K562 (cell line): ENCODE data around the gene DOK3. TPM values are rescaled to one million over a fixed set of nuclear protein-coding genes. Genes with fewer than 3 reads are reported as not detected.

Experiments
- BCL6 ChIP-seq: fragments of 250-450 bp; sonication (Bioruptor Pico); IDR thresholded peaks from 2 replicates; pipeline ENCODE4 v1.4.0; 2020
- BRD9 ChIP-seq: fragments of 450-650 bp; IDR thresholded peaks from 2 replicates; pipeline ENCODE4 v1.6.1; 2018; ENCODE audit warnings: low read depth; ENCODE audit not compliant: partially characterized antibody
- CCAR2 ChIP-seq: fragments of 200-400 bp; formaldehyde crosslinking; IDR thresholded peaks from 2 replicates; pipeline ENCODE4 v1.6.1; 2017; ENCODE audit warnings: mild to moderate bottlenecking, low read depth, low read length
- DNMT1 ChIP-seq: fragments of 450-650 bp; IDR thresholded peaks from 2 replicates; pipeline ENCODE4 v1.6.1; 2016; ENCODE audit warnings: antibody characterized with exemption, mild to moderate bottlenecking
- ERF ChIP-seq: fragments of 450-650 bp; formaldehyde crosslinking; IDR thresholded peaks from 2 replicates; pipeline ENCODE4 v1.4.0; 2020; ENCODE audit warnings: mild to moderate bottlenecking, mixed read lengths
- HMG20A ChIP-seq: fragments of 450-650 bp; formaldehyde crosslinking; conservative IDR thresholded peaks from 2 replicates; pipeline ENCODE4 v1.4.0; 2020; ENCODE audit warnings: mild to moderate bottlenecking, mixed read lengths
- HNRNPLL ChIP-seq: fragments of 200-400 bp; formaldehyde crosslinking; IDR thresholded peaks from 2 replicates; pipeline ENCODE4 v1.6.1; 2017; ENCODE audit warnings: low read length, low read depth, mild to moderate bottlenecking; ENCODE audit not compliant: poor library complexity, severe bottlenecking
- KDM4B ChIP-seq, 2 experiments: fragments of 450-650 bp in 1 of 2; sonication (generic) in 1 of 2; IDR thresholded peaks; 2 replicates each; pipeline ENCODE4 v1.6.1; 2016 to 2017; ENCODE audit warnings: borderline replicate concordance in 2 of 2, antibody characterized with exemption in 1 of 2, low read depth in 1 of 2, mild to moderate bottlenecking in 1 of 2
- KLF10 ChIP-seq: fragments of 250-450 bp; sonication (Bioruptor Pico); IDR thresholded peaks from 2 replicates; pipeline ENCODE4 v1.6.1; 2021; ENCODE audit warnings: matching md5 sums
- MCM3 ChIP-seq: fragments of 450-650 bp; IDR thresholded peaks from 2 replicates; pipeline ENCODE4 v1.6.1; 2016
- MIER1 ChIP-seq: fragments of 450-650 bp; IDR thresholded peaks from 2 replicates; pipeline ENCODE4 v1.6.1; 2016; ENCODE audit warnings: antibody characterized with exemption, mild to moderate bottlenecking, low read depth
- MTA2 ChIP-seq: fragments of 450-650 bp; IDR thresholded peaks from 2 replicates; pipeline ENCODE4 v1.6.1; 2016; ENCODE audit warnings: low read depth
- RBBP5 ChIP-seq: fragments of 200-600 bp; sonication (generic); IDR thresholded peaks from 2 replicates; pipeline ENCODE4 v1.6.1; 2012; ENCODE audit warnings: borderline replicate concordance, mild to moderate bottlenecking, low read length, control low read depth, inconsistent platforms; ENCODE audit not compliant: insufficient read depth, poor library complexity, severe bottlenecking
- RFX7 ChIP-seq: fragments of 250-450 bp; sonication (Bioruptor Pico); IDR thresholded peaks from 2 replicates; pipeline ENCODE4 v1.5.1; 2021; ENCODE audit warnings: mild to moderate bottlenecking
- SETDB1 ChIP-seq: IDR thresholded peaks from one replicate; pipeline ENCODE4 v1.6.1; 2012; ENCODE audit warnings: low read length, control low read depth, inconsistent platforms
- SP1 ChIP-seq: sonication (generic); formaldehyde crosslinking; IDR thresholded peaks from 2 replicates; pipeline ENCODE4 v1.8.1; 2022; ENCODE audit warnings: mild to moderate bottlenecking, missing genetic modification reagents
- ZKSCAN8 ChIP-seq: fragments of 200-800 bp; sonication (Bioruptor generic); IDR thresholded peaks from 2 replicates; pipeline ENCODE4 v1.6.1; 2016; ENCODE audit warnings: missing genetic modification characterization, missing compliant biosample characterization
- ZNF140 ChIP-seq: fragments of 250-450 bp; sonication (Bioruptor Pico); IDR thresholded peaks from 2 replicates; pipeline ENCODE4 v1.8.0; 2021; ENCODE audit warnings: moderate library complexity, mild to moderate bottlenecking, inconsistent platforms
- ZNF274 ChIP-seq: IDR thresholded peaks from 2 replicates; pipeline ENCODE4 v1.6.1; 2011; ENCODE audit warnings: low read depth, mild to moderate bottlenecking, low read length, moderate library complexity, borderline replicate concordance
- ZNF316 ChIP-seq: fragments of 450-650 bp; IDR thresholded peaks from 2 replicates; pipeline ENCODE4 v1.6.1; 2016
- ZNF586 ChIP-seq: fragments of 450-650 bp; formaldehyde crosslinking; conservative IDR thresholded peaks from 2 replicates; pipeline ENCODE4 v1.4.0; 2020; ENCODE audit warnings: mild to moderate bottlenecking, moderate library complexity
- ZNF717 ChIP-seq: fragments of 250-450 bp; sonication (Bioruptor Pico); IDR thresholded peaks from 2 replicates; pipeline ENCODE4 v1.5.0; 2021
- polyA plus RNA-seq, 8 experiments: library from polyadenylated mRNA; depleted of rRNA in 4 of 8; stranded (reverse) in 5 of 8; unstranded in 3 of 8; fragments of >200 nt; fragmentation: Nextera tagmentation in 2 of 8; fragmentation: Illumina TruSeq in 1 of 8; extraction: Ambion mirVana in 2 of 8; extraction: Trizol in 1 of 8; gene quantifications; 2 replicates each; pipeline versions ENCODE4 v1.2.1 to v1.2.3, GENCODE V29; 2011 to 2014; ENCODE audit warnings: inconsistent platforms in 1 of 8, missing spikeins in 1 of 8
- total RNA-seq, 7 experiments: library from RNA; depleted of rRNA in 6 of 7; stranded (reverse); fragments of >200 nt in 6 of 7; fragmentation: Illumina TruSeq in 2 of 7; extraction: Trizol in 2 of 7; gene quantifications; 2 replicates each; pipeline versions ENCODE4 v1.2.1 to v1.2.3, GENCODE V29; 2011 to 2021; ENCODE audit warnings: low replicate concordance in 1 of 7
- TF ChIP-seq, protein P1 (sequence below): IDR thresholded peaks from 2 replicates; pipeline ENCODE4 v1.6.1; 2012; ENCODE audit warnings: low read depth, low read length, improper control_type of control experiment, borderline replicate concordance
- TF ChIP-seq, protein P2 (sequence below): fragments of 250-450 bp; sonication (Bioruptor Pico); IDR thresholded peaks from 2 replicates; pipeline ENCODE4 v1.4.0; 2020; ENCODE audit warnings: mild to moderate bottlenecking, moderate library complexity

The DOK3 gene
- total and polyA plus RNA-seq, 9 of the 15 experiments (the other 6 are each of a cell fraction or from before 2014, with no cell fraction given): 1.3 to 23.0 (median 8.0) TPM

DNA sequence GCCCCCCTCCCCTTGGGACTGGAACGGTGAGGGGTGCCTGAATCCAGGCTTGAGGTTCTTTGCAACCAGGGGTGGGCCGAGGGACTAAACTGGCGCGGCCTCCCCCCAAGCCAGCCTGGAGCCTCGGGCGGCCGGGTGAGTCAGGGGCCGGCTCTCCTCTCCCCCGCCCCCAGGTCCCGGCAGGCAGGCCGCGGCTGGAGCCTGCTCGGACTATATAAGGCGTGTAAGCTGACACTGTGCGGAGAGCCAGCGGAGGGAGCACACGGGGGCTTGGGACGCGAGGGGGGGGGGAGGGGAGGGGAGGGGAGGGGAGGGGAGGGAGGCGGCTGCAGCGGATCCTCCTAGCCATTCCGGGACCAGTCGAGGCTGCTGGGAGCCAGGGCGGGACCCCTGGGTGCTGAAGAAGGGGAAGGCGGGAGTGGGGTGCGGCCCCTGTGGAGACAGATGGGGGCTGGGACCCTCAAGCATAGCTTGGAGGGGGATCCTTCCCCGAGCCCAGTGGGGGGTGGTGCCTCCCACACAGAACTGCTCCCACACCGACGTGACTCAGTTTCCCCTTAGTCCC lies 12.8 kb downstream of the DOK3 start (continued):
- TF ChIP-seq MIER1: no peak
- no peak for TF ChIP-seq SP1 (CRISPR knock-in tag)
- no peak for TF ChIP-seq HNRNPLL
- TF ChIP-seq MTA2: no peak
- TF ChIP-seq HMG20A (CRISPR knock-in tag): no peak
- no peak for TF ChIP-seq BRD9
- TF ChIP-seq ZNF274: no peak
- TF ChIP-seq BCL6 (CRISPR knock-in tag): no peak
- TF ChIP-seq CCAR2: no peak
- no peak for TF ChIP-seq KDM4B (IDR thresholded peaks at IDR 0.05; ENCODE audit: borderline replicate concordance in 2 of 2, low read depth in 1 of 2)
- no peak for TF ChIP-seq RBBP5
- no peak for TF ChIP-seq ERF (CRISPR knock-in tag)
- TF ChIP-seq ZKSCAN8 (CRISPR knock-in tag): no peak; the same call in 1 of the 2 replicates
- no peak for TF ChIP-seq ZNF586 (CRISPR knock-in tag)
- TF ChIP-seq ZNF140 (CRISPR knock-in tag): no peak
- no peak for TF ChIP-seq KLF10 (CRISPR knock-in tag)
- no peak for TF ChIP-seq DNMT1
- no peak for TF ChIP-seq ZNF316
- peak; percentile 33; the same call in 1 of the 2 replicates for TF ChIP-seq RFX7 (CRISPR knock-in tag)
- TF ChIP-seq, protein P1, sequence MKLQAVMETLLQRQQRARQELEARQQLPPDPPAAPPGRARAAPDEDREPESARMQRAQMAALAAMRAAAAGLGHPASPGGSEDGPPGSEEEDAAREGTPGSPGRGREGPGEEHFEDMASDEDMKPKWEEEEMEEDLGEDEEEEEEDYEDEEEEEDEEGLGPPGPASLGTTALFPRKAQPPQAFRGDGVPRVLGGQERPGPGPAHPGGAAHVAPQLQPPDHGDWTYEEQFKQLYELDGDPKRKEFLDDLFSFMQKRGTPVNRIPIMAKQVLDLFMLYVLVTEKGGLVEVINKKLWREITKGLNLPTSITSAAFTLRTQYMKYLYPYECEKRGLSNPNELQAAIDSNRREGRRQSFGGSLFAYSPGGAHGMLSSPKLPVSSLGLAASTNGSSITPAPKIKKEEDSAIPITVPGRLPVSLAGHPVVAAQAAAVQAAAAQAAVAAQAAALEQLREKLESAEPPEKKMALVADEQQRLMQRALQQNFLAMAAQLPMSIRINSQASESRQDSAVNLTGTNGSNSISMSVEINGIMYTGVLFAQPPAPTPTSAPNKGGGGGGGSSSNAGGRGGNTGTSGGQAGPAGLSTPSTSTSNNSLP: no peak
- TF ChIP-seq SETDB1: no peak
- TF ChIP-seq MCM3: no peak
- TF ChIP-seq, protein P2, sequence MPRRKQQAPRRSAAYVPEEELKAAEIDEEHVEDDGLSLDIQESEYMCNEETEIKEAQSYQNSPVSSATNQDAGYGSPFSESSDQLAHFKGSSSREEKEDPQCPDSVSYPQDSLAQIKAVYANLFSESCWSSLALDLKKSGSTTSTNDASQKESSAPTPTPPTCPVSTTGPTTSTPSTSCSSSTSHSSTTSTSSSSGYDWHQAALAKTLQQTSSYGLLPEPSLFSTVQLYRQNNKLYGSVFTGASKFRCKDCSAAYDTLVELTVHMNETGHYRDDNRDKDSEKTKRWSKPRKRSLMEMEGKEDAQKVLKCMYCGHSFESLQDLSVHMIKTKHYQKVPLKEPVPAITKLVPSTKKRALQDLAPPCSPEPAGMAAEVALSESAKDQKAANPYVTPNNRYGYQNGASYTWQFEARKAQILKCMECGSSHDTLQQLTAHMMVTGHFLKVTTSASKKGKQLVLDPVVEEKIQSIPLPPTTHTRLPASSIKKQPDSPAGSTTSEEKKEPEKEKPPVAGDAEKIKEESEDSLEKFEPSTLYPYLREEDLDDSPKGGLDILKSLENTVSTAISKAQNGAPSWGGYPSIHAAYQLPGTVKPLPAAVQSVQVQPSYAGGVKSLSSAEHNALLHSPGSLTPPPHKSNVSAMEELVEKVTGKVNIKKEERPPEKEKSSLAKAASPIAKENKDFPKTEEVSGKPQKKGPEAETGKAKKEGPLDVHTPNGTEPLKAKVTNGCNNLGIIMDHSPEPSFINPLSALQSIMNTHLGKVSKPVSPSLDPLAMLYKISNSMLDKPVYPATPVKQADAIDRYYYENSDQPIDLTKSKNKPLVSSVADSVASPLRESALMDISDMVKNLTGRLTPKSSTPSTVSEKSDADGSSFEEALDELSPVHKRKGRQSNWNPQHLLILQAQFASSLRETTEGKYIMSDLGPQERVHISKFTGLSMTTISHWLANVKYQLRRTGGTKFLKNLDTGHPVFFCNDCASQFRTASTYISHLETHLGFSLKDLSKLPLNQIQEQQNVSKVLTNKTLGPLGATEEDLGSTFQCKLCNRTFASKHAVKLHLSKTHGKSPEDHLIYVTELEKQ: no peak
- TF ChIP-seq ZNF717 (CRISPR knock-in tag): no peak
